ENCODE measurements around the gene ANXA8. TPM values are rescaled to one million over a fixed set of nuclear protein-coding genes. Genes with fewer than 3 reads are reported as not detected.

ANXA8 gene
- total RNA-seq, 2 donors from 2014 or later = 10.3 to 39.8 TPM

- Histone ChIP-seq H3K9me3 (peaks cover 0 to 4% of the 10 kb centered on the region in 2 donors), H3K27ac (no peak overlapping the region), H3K36me3 (no peaks in the 10 kb centered on the region), H3K4me1 (no peaks in the 10 kb centered on the region), H3K27me3 (no peaks in the 10 kb centered on the region), H3K4me3 (no peak overlapping the region)
- no peak for TF ChIP-seq CTCF (IDR thresholded peaks at IDR 0.05)
- DNase-seq (ENCODE audit: low spot score) = no peak
Measured at GRCh38 chr10:47451273-47451997, 32.5 kb downstream of the ANXA8 start.

- no peak for TF ChIP-seq CTCF (IDR thresholded peaks at IDR 0.05)
- no peak for DNase-seq (ENCODE audit: low spot score)
- Histone ChIP-seq H3K4me1 (no peaks in the 10 kb centered on the region), H3K4me3 (no peak overlapping the region), H3K27me3 (no peaks in the 10 kb centered on the region), H3K27ac (no peak overlapping the region), H3K36me3 (no peaks in the 10 kb centered on the region), H3K9me3 (peaks cover 0 to 14% of the 10 kb centered on the region in 2 donors)
Measured at GRCh38 chr10:47450442-47450841, 33.5 kb downstream of the ANXA8 start.

- no peaks in the 10 kb centered on the region for H3K36me3 ChIP-seq
- peaks cover 0 to 17% of the 10 kb centered on the region in 2 donors for H3K9me3 ChIP-seq
- no peak for DNase-seq (ENCODE audit: low spot score)
- TF ChIP-seq CTCF (IDR thresholded peaks at IDR 0.05) = no peak
- no peaks in the 10 kb centered on the region for H3K27me3 ChIP-seq
- H3K4me3 ChIP-seq = no peak overlapping the region
- H3K4me1 ChIP-seq = no peaks in the 10 kb centered on the region
- no peak overlapping the region for H3K27ac ChIP-seq
Measured at GRCh38 chr10:47449979-47450378, 33.9 kb downstream of the ANXA8 start.

- DNase-seq (ENCODE audit: low spot score) = no peak
- H3K36me3 ChIP-seq = no peaks in the 10 kb centered on the region
- TF ChIP-seq CTCF (IDR thresholded peaks at IDR 0.05) = no peak
- H3K9me3 ChIP-seq = peaks cover 0 to 22% of the 10 kb centered on the region in 2 donors
- no peak overlapping the region for H3K4me3 ChIP-seq
- H3K4me1 ChIP-seq = no peaks in the 10 kb centered on the region
- H3K27ac ChIP-seq = no peak overlapping the region
- H3K27me3 ChIP-seq = no peaks in the 10 kb centered on the region
Measured at GRCh38 chr10:47449102-47449978, 34.6 kb downstream of the ANXA8 start.

- H3K27me3 ChIP-seq = no peaks in the 10 kb centered on the region
- H3K4me1 ChIP-seq = no peaks in the 10 kb centered on the region
- DNase-seq (ENCODE audit: low spot score) = no peak
- no peak overlapping the region for H3K4me3 ChIP-seq
- no peak overlapping the region for H3K27ac ChIP-seq
- TF ChIP-seq CTCF (IDR thresholded peaks at IDR 0.05) = no peak
- peaks cover 0 to 22% of the 10 kb centered on the region in 2 donors for H3K9me3 ChIP-seq
- no peaks in the 10 kb centered on the region for H3K36me3 ChIP-seq
Measured at GRCh38 chr10:47447705-47448104, 36.2 kb downstream of the ANXA8 start.
